Nephron progenitor cell (in vitro differentiated cells): ENCODE data around the gene TSR1.

Experiments
- DNase-seq: peaks from one replicate; pipeline ENCODE4 v3.0.0; 2021
- H3K27ac Mint-ChIP-seq: 2 replicates; pipeline ENCODE4 v1.8.0; 2021; ENCODE audit warnings: mild to moderate bottlenecking, moderate library complexity, mixed read lengths
- H3K27me3 Mint-ChIP-seq: 2 replicates; pipeline ENCODE4 v1.8.0; 2021; ENCODE audit warnings: mild to moderate bottlenecking, low read depth, mixed read lengths; ENCODE audit not compliant: poor library complexity
- H3K36me3 Mint-ChIP-seq: 2 replicates; pipeline ENCODE4 v1.8.0; 2021; ENCODE audit warnings: low read depth, mixed read lengths
- H3K4me1 Mint-ChIP-seq: 2 replicates; pipeline ENCODE4 v1.8.0; 2021; ENCODE audit warnings: mixed read lengths
- H3K4me3 Mint-ChIP-seq: 2 replicates; pipeline ENCODE4 v1.8.0; 2021; ENCODE audit warnings: mild to moderate bottlenecking, moderate library complexity, mixed read lengths
- H3K9me3 Mint-ChIP-seq: 2 replicates; pipeline ENCODE4 v1.8.0; 2021; ENCODE audit warnings: mild to moderate bottlenecking, moderate library complexity, mixed read lengths
- TF ChIP-seq, protein P1 (sequence below): fragments of 200-600 bp; sonication (generic); IDR thresholded peaks from 2 replicates; pipeline ENCODE4 v1.5.0; 2021; ENCODE audit warnings: antibody characterized with exemption

TSR1 gene

DNA sequence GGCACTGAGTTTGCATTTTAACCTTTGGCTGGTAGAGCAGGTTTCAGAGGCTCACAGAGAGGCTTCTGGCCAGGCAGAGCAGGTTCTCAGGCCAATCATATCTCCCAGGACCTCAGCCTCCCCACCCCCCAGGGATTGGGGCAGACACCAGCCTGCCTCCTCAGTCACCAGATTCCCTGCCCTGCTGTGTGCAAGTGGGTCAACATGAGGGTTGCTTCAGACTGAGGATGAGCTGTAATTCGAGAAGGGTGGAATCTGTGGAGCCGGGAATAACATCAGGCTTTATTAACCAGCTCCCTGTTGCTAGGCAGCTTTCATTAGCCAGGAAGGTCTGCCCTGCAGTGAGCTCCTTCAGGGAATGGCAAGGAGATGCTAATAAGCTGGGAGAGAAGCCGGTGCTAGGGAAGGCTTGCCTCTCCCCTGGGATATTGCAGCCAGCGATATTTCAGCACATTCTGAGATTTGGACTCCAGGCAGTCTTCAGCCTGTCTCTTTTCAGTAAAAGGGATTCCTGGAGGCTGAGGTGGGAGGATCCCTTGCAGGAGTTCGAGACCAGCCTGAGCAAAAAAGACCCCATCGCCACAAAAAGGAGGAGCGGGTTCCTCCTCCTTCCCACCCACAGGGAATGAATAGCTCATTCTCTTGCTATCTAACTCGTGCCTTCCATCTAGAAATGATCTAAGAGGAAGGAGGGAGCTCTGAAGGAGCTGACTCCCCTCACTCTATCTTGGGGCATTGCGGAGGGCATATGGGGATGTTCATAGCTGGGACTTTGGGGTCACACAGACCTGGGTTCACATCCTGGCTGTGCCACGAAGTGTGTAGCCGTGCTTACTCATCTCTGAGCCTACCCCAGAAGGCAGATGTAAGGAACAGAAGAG lies 11.8 kb upstream of the TSR1 start:
- Mint-ChIP-seq H3K4me3 (peak overlapping the region; percentile 34), H3K36me3 (peaks cover 12% of the 10 kb centered on the region), H3K27ac (peak overlapping the region; percentile 93), H3K9me3 (no peaks in the 10 kb centered on the region), H3K4me1 (peaks cover 39% of the 10 kb centered on the region), H3K27me3 (peaks cover 3% of the 10 kb centered on the region)
- peak; percentile 47 for DNase-seq
- TF ChIP-seq, protein P1, sequence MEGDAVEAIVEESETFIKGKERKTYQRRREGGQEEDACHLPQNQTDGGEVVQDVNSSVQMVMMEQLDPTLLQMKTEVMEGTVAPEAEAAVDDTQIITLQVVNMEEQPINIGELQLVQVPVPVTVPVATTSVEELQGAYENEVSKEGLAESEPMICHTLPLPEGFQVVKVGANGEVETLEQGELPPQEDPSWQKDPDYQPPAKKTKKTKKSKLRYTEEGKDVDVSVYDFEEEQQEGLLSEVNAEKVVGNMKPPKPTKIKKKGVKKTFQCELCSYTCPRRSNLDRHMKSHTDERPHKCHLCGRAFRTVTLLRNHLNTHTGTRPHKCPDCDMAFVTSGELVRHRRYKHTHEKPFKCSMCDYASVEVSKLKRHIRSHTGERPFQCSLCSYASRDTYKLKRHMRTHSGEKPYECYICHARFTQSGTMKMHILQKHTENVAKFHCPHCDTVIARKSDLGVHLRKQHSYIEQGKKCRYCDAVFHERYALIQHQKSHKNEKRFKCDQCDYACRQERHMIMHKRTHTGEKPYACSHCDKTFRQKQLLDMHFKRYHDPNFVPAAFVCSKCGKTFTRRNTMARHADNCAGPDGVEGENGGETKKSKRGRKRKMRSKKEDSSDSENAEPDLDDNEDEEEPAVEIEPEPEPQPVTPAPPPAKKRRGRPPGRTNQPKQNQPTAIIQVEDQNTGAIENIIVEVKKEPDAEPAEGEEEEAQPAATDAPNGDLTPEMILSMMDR: no peak

DNA sequence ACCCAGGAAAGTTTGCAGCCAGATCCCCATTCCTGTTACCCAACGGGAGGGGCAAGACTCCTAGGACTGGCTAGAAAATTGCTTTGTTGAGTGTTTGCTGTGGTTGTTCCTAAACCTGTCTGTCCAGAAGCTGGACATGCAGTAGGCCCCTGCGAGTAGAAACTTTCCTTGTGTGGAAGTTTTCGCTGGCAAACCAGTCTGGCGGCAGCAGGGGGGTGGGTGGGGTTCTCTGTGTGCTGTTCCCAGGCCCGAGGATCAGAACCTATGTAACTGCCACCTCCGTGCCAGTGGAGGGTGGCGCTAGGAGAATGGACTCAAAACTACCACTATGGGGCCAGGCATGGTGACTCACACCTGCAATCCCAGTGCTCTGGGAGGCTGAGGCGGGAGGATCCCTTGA lies 10.2 kb upstream of the TSR1 start:
- peaks cover 29% of the 10 kb centered on the region for H3K4me1 Mint-ChIP-seq
- no peaks in the 10 kb centered on the region for H3K9me3 Mint-ChIP-seq
- H3K27ac Mint-ChIP-seq: peak overlapping the region; percentile 64
- no peak for DNase-seq
- peaks cover 3% of the 10 kb centered on the region for H3K27me3 Mint-ChIP-seq
- TF ChIP-seq, protein P1: no peak
- H3K4me3 Mint-ChIP-seq: no peak overlapping the region
- peaks cover 18% of the 10 kb centered on the region for H3K36me3 Mint-ChIP-seq

DNA sequence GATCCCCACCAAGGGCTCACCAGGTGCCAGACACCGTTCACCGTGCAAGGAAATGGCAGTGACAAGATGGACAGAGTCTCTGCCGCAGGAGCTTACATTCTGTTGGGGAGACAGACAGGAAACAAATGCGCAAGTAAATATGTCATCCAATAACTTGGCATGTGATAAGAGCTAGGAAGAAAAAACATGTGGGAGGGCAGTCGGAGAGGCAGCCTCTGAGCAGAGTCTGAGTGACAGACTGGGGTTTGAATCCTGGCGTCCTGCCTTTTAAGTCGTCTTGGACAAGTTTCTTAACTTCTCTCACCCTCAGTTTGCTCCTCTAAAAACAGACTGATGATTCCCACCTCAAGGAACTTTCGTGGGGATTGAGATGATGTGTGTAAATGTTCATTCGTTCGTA lies 8.3 kb upstream of the TSR1 start:
- Mint-ChIP-seq H3K4me3 (no peak overlapping the region), H3K4me1 (peaks cover 28% of the 10 kb centered on the region), H3K27me3 (peaks cover 3% of the 10 kb centered on the region), H3K27ac (no peak overlapping the region), H3K36me3 (peaks cover 19% of the 10 kb centered on the region), H3K9me3 (no peaks in the 10 kb centered on the region)
- TF ChIP-seq, protein P1: no peak
- DNase-seq: no peak

DNA sequence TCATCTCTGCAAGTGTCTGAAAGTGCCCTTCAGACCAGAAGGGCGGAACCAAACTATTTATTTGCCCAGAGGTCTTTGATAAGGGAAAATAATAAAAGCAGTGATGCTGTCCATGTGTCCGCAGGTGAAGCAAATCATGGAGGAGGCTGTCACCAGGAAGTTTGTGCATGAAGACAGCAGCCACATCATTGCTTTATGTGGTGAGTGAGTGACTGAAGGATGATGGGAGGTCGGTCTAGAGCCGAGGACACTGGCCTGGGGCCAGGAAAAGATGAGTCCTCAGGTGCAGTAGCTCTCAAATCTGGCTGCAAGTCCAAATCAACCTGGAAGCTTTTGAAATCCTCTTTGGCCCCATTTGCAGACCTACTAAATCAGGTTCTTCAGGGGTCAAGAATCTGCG lies 7.2 kb upstream of the TSR1 start:
- Mint-ChIP-seq H3K9me3 (no peaks in the 10 kb centered on the region), H3K27me3 (peaks cover 3% of the 10 kb centered on the region), H3K4me1 (peaks cover 22% of the 10 kb centered on the region), H3K36me3 (peaks cover 19% of the 10 kb centered on the region), H3K4me3 (no peak overlapping the region), H3K27ac (no peak overlapping the region)
- TF ChIP-seq, protein P1: no peak
- DNase-seq: no peak

DNA sequence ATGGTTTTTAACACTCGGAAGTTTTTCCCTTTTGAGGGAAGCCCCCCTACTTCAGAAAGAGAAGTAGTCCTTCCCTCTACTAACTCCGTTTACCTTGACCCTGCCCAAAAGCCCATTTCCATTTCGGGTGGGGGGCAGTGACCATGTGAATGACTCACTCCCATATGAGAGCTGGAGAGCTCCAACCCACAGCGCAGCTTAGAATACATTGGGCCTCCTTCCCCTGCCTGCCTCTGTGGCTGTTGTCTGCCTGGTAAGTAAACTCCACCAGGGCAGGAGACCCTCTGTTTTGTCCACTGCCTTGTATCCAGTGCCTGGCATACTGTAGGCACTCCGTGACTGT lies 2.0 kb upstream of the TSR1 start:
- DNase-seq: no peak
- H3K27ac Mint-ChIP-seq: peak overlapping the region; percentile 57
- TF ChIP-seq, protein P1: no peak
- peaks cover 32% of the 10 kb centered on the region for H3K4me1 Mint-ChIP-seq
- H3K9me3 Mint-ChIP-seq: no peaks in the 10 kb centered on the region
- peaks cover 18% of the 10 kb centered on the region for H3K36me3 Mint-ChIP-seq
- H3K27me3 Mint-ChIP-seq: no peaks in the 10 kb centered on the region
- peak overlapping the region; percentile 87 for H3K4me3 Mint-ChIP-seq
